ENCODE data around the gene NKTR. TPM values are rescaled to one million over a fixed set of nuclear protein-coding genes. Genes with fewer than 3 reads are reported as not detected.

Gene NKTR
- total RNA-seq, 2 donors from 2014 or later, result 101 to 116 TPM

- H3K9ac ChIP-seq (ENCODE audit: extremely low read depth, low read length, poor library complexity, severe bottlenecking), result no peak overlapping the region
- H3K36me3 Mint-ChIP-seq (ENCODE audit: low read depth), result no peaks in the 10 kb centered on the region
- peaks cover 3% of the 10 kb centered on the region for H3K27me3 Mint-ChIP-seq (ENCODE audit: insufficient read depth)
- H3K27ac Mint-ChIP-seq, result no peak overlapping the region
- TF ChIP-seq, protein P1, sequence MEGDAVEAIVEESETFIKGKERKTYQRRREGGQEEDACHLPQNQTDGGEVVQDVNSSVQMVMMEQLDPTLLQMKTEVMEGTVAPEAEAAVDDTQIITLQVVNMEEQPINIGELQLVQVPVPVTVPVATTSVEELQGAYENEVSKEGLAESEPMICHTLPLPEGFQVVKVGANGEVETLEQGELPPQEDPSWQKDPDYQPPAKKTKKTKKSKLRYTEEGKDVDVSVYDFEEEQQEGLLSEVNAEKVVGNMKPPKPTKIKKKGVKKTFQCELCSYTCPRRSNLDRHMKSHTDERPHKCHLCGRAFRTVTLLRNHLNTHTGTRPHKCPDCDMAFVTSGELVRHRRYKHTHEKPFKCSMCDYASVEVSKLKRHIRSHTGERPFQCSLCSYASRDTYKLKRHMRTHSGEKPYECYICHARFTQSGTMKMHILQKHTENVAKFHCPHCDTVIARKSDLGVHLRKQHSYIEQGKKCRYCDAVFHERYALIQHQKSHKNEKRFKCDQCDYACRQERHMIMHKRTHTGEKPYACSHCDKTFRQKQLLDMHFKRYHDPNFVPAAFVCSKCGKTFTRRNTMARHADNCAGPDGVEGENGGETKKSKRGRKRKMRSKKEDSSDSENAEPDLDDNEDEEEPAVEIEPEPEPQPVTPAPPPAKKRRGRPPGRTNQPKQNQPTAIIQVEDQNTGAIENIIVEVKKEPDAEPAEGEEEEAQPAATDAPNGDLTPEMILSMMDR (conservative IDR thresholded peaks at IDR 0.05), result no peak
- no peak overlapping the region for H3K4me3 ChIP-seq (ENCODE audit: low read length)
- H3K4me1 ChIP-seq (ENCODE audit: control insufficient read depth, insufficient read depth, low read length), result no peaks in the 10 kb centered on the region
- no peaks in the 10 kb centered on the region for H3K36me3 ChIP-seq (ENCODE audit: control insufficient read depth, insufficient read depth, low read length)
- no peaks in the 10 kb centered on the region for H3K9me3 ChIP-seq (ENCODE audit: control insufficient read depth, low read length)
- peaks cover 1% of the 10 kb centered on the region for H3K4me1 Mint-ChIP-seq
- WGBS, 2 experiments (ENCODE audit: insufficient coverage in 1 of 2, insufficient read length in 1 of 2), result 87 to 89% methylated on average over 5 to 7 of the region's 7 CpGs
- H3K27ac ChIP-seq (ENCODE audit: low read depth, low read length), result no peak overlapping the region
- DNase-seq, result no peak
- no peaks in the 10 kb centered on the region for H3K9me3 Mint-ChIP-seq
- H3K4me3 Mint-ChIP-seq, result no peak overlapping the region
- H3K27me3 ChIP-seq (ENCODE audit: control insufficient read depth, insufficient read depth, low read length, poor library complexity, severe bottlenecking), result no peaks in the 10 kb centered on the region
Observed at GRCh38 chr3:42686832-42687650, 86.6 kb downstream of the NKTR start.

DNA sequence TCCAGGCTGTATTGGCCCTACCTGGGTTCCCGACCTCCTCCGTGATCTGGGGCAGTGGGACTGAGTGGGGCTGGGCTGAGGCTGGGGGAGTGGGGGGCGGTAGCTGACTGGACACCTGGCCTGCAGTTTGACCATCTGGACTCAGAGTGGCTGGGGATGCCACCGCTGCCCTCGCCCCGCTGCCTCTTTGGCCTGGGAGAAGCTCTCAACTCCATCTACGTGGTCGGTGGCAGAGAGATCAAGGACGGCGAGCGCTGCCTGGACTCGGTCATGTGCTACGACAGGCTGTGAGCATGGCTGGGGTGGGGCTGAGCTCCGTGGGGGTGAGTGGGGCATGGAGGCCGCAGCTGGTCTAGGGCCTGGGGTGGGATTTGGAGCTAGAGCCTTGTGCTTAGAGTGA, 87.5 kb downstream of the NKTR start:
- Mint-ChIP-seq H3K9me3 (no peaks in the 10 kb centered on the region), H3K27me3 (ENCODE audit: insufficient read depth) (peaks cover 3% of the 10 kb centered on the region), H3K36me3 (ENCODE audit: low read depth) (no peaks in the 10 kb centered on the region), H3K4me3 (no peak overlapping the region), H3K4me1 (peaks cover 1% of the 10 kb centered on the region), H3K27ac (no peak overlapping the region)
- no peak overlapping the region for H3K9ac ChIP-seq (ENCODE audit: extremely low read depth, low read length, poor library complexity, severe bottlenecking)
- no peaks in the 10 kb centered on the region for H3K36me3 ChIP-seq (ENCODE audit: control insufficient read depth, insufficient read depth, low read length)
- no peaks in the 10 kb centered on the region for H3K27me3 ChIP-seq (ENCODE audit: control insufficient read depth, insufficient read depth, low read length, poor library complexity, severe bottlenecking)
- no peak overlapping the region for H3K4me3 ChIP-seq (ENCODE audit: low read length)
- DNase-seq, result no peak
- H3K27ac ChIP-seq (ENCODE audit: low read depth, low read length), result no peak overlapping the region
- H3K4me1 ChIP-seq (ENCODE audit: control insufficient read depth, insufficient read depth, low read length), result no peaks in the 10 kb centered on the region
- 93 to 96% methylated on average over 4 to 15 of the region's 15 CpGs for WGBS, 2 experiments (ENCODE audit: insufficient coverage in 1 of 2, insufficient read length in 1 of 2)
- TF ChIP-seq, protein P1 (conservative IDR thresholded peaks at IDR 0.05), result no peak
- no peaks in the 10 kb centered on the region for H3K9me3 ChIP-seq (ENCODE audit: control insufficient read depth, low read length)

DNA sequence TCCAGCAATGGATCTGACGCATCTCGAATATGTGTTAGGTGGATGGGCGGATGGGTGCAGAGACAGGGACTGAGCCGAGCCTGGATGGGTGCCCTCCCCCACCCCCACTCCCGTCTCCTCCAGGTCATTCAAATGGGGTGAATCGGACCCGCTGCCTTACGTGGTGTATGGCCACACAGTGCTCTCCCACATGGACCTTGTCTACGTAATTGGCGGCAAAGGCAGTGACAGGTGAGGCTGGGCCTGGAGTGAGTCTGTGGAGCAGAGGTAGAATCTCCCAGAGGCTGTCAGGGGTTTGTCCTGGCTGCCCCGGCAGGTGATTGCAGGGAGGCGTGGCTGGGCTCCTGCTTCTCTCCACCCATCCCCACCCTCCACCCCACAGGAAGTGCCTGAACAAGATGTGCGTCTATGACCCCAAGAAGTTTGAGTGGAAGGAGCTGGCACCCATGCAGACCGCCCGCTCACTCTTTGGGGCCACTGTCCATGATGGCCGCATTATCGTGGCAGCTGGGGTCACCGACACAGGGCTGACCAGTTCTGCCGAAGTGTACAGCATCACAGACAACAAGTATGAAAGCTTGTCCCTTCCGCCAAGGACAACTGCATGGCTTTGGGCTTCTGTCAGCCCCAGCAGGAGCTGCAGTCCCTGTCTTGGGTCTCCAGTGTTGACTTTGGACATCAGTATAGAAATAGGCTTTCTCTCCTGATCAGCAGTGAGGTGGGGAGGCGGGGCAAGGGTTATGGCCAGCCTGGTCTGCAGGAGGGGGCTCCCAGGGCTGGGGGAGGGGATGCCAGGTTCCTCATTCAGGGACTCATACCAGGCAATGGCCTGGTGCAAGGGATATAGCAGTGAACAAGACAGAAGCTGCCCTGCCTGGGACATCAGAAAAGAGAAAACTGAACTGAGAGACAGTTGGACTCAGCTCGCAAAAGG, 88.3 kb downstream of the NKTR start:
- no peak overlapping the region for H3K9ac ChIP-seq (ENCODE audit: extremely low read depth, low read length, poor library complexity, severe bottlenecking)
- H3K9me3 ChIP-seq (ENCODE audit: control insufficient read depth, low read length), result no peaks in the 10 kb centered on the region
- H3K36me3 ChIP-seq (ENCODE audit: control insufficient read depth, insufficient read depth, low read length), result no peaks in the 10 kb centered on the region
- no peak overlapping the region for H3K4me3 ChIP-seq (ENCODE audit: low read length)
- Mint-ChIP-seq H3K36me3 (ENCODE audit: low read depth) (no peaks in the 10 kb centered on the region), H3K27ac (no peak overlapping the region), H3K4me1 (peaks cover 1% of the 10 kb centered on the region), H3K4me3 (no peak overlapping the region), H3K27me3 (ENCODE audit: insufficient read depth) (peaks cover 3% of the 10 kb centered on the region), H3K9me3 (no peaks in the 10 kb centered on the region)
- no peak for DNase-seq
- H3K4me1 ChIP-seq (ENCODE audit: control insufficient read depth, insufficient read depth, low read length), result no peaks in the 10 kb centered on the region
- WGBS, 2 experiments (ENCODE audit: insufficient coverage in 1 of 2, insufficient read length in 1 of 2), result 91% methylated on average over 12 to 22 of the region's 22 CpGs
- TF ChIP-seq, protein P1 (conservative IDR thresholded peaks at IDR 0.05), result no peak
- no peak overlapping the region for H3K27ac ChIP-seq (ENCODE audit: low read depth, low read length)
- H3K27me3 ChIP-seq (ENCODE audit: control insufficient read depth, insufficient read depth, low read length, poor library complexity, severe bottlenecking), result no peaks in the 10 kb centered on the region
